ENCODE data around the gene AHCYL2.

DNA sequence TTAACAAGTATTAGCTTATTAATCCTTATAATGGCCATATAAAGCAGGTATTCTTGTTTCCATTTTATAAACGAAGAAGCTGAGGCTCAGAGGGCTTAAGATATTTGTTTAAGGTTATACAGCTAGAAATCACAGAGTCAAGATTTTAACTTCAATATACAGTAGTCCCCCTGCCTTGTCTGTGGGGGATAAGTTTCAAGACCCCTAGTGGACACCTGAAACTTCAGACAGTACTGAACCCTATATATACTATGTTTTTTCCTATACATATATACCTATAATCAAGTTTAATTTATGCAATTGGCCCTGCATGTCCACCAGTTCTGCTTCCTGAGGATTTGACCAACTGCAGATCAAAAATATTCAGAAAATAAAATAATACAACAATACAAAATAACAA is 165.0 kb downstream of the AHCYL2 start:
- no peak for TF ChIP-seq SIN3A (IDR thresholded peaks at IDR 0.05; ENCODE audit: borderline replicate concordance, insufficient read depth, low read length)
- no peak for TF ChIP-seq POLR2AphosphoS5 (IDR thresholded peaks at IDR 0.05; ENCODE audit: low read depth, low read length)
- no peak for TF ChIP-seq TAF1 (IDR thresholded peaks at IDR 0.05; ENCODE audit: borderline replicate concordance, insufficient read depth, low read length)
- TF ChIP-seq, protein P1, sequence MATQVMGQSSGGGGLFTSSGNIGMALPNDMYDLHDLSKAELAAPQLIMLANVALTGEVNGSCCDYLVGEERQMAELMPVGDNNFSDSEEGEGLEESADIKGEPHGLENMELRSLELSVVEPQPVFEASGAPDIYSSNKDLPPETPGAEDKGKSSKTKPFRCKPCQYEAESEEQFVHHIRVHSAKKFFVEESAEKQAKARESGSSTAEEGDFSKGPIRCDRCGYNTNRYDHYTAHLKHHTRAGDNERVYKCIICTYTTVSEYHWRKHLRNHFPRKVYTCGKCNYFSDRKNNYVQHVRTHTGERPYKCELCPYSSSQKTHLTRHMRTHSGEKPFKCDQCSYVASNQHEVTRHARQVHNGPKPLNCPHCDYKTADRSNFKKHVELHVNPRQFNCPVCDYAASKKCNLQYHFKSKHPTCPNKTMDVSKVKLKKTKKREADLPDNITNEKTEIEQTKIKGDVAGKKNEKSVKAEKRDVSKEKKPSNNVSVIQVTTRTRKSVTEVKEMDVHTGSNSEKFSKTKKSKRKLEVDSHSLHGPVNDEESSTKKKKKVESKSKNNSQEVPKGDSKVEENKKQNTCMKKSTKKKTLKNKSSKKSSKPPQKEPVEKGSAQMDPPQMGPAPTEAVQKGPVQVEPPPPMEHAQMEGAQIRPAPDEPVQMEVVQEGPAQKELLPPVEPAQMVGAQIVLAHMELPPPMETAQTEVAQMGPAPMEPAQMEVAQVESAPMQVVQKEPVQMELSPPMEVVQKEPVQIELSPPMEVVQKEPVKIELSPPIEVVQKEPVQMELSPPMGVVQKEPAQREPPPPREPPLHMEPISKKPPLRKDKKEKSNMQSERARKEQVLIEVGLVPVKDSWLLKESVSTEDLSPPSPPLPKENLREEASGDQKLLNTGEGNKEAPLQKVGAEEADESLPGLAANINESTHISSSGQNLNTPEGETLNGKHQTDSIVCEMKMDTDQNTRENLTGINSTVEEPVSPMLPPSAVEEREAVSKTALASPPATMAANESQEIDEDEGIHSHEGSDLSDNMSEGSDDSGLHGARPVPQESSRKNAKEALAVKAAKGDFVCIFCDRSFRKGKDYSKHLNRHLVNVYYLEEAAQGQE (IDR thresholded peaks at IDR 0.05; ENCODE audit: insufficient read depth in 1 of 2, low read depth in 2 of 2, low read length in 2 of 2): no peak

Measured in PFSK-1 (cell line).